GM18517 (cell line): ENCODE results near the gene C20orf202.

Experiments
- ATAC-seq: cut with Tn5 transposase; IDR thresholded peaks from one replicate; pipeline ENCODE4 v1.9.1; 2021; ENCODE audit warnings: mild to moderate bottlenecking, moderate library complexity; ENCODE audit not compliant: unreplicated experiment

The C20orf202 gene

DNA sequence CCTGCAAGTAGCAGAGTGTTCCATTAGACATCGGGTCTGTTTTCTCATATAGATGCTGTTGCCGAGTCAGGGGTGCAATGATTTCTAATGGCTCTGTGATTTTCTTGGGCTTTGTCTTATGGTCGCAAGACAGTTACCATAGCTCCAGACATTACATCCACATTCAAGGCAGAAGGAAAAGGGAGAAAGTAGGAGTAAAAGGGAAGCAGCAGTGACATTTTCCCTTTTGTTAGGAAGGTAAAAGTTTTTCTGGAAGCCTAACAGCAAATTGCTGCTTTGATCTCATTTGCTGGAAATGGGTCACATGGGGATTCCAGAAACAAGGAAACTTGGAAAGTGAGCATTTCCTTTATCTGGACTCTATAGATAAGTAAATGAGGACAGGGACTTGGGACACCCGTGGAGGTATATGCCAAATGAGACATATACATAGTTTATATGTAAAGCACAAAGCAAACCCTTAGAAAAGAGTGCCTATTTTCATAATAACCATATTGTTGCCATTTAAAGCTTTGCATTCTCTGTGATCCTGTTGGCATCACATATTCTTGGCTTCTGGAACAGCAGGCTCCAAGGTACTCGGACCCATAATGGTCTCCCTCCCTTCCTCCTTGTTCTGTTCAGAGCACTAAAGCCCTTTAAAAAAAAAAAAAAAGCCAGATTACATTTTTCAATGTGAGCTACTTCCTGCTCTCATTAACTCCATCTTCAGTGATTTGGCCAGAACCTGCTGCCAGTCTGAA, at the start of gene C20orf202:
Gene C20orf202 (plus strand): TSS at position 693 of the 743 bp plus-strand sequence. CDS start 132 bp downstream, outside the sequence.
- ATAC-seq, result no peak

DNA sequence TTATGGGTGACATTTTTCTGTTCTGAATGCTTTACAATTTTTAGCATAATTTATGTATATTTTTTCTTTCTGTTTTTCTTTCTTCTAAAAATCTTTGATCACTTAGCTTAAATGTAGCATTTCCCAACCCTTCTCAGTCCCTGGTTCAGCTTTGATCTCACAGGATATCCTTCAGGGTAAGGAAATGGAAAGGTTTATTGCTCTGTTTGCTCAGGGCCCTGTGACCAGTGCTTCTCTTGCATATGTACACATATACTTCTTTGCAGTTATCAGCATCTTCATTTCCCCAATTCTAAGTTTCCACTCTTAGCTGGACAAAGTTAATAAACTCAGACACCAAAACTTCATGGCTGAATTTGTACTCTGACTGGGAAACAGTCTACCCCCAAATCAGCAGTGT, 49.0 kb upstream of the C20orf202 start:
- ATAC-seq, result no peak

DNA sequence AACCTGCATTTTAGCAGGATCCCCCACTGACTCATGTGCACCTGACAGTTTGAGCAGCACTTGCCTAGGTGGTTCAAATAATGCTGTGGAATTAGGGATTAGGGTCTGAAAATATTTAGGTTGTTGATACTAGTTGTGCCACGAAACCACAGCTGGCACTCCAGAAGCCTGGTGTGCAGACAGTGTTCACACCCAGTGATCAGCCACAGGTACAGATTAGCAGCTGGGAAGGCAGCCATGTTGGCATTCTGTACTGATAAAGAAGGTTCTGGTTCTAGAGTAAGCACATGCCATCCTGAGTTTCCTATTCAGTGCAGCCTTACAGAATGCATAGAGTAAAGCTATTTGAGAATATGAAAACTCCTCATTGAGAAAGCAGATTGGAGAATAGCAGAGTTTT, 48.6 kb upstream of the C20orf202 start:
- no peak for ATAC-seq

DNA sequence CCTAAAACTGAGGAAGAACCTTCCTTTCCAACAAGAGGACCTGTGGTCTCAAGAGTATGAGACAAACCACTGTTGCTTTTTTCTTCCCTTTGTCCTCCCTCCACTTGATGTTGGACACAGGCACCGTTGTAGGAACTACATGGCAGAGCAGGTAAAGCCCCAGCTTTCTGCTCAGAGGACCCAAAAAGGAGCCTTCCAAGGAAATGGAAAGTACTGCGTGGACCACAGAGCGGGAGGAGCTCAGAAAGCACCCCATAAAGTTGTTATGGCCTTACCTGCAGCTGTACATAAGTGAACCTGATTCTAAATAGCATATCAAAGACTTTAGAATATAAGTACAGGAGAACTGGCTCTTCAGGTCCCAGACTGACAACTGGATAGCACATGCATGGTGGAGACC, 47.9 kb upstream of the C20orf202 start:
- no peak for ATAC-seq

DNA sequence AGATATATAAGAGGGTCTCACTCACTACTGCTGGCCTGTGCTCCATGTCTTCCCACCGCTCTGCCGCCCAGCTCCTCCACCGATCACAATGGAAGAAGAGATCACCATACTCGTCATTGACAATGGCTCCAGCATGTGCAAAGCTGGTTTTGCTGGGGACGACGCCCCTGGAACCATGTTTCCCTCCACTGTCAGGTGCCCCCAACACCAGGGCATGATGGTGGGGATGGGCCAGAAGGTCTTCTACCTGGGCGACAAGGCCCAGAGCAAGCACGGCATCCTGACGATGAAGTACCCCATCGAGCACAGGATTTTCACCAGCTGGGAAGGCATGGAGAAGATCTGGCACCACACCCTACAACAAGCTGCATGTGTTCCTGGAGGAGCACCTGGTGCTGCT, 42.8 kb upstream of the C20orf202 start:
- ATAC-seq, result no peak

DNA sequence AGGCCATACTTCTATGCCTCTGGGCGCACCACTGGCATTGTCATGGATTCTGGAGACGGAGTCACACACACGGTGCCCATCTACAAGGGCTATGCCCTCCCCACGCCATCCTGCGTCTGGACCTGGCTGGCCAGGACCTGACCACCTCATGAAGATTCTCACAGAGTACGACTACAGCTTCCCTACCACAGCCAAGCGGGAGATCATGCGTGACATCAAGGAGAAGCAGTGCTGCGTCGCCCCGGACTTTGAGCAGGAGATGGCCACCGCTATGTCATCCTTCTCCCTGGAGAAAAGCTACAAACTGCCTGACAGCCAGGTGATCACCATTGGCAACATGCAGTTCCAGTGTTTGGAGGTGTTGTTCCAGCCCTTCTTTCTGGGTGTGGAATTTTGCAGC, 42.3 kb upstream of the C20orf202 start:
- ATAC-seq, result no peak

DNA sequence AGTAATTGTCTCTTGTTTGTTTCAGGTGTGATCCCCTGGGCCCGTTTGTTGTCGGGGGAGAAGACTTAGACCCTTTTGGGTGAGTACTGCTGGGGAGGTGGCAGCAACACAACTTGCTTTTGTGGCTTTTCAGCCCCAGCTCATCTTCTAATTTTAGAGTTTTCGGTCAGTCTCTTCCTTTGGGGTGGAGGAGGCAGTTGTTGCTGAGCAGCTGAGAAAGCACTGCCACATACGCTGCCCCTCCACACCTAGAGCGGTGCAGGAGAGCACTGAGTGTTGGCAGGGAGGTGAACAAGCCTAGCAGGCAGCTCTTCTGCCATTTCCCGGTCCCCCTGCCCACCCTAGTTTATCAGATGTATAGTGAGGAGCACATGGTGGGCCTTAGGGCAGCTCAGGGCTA, 40.1 kb upstream of the C20orf202 start:
- no peak for ATAC-seq

DNA sequence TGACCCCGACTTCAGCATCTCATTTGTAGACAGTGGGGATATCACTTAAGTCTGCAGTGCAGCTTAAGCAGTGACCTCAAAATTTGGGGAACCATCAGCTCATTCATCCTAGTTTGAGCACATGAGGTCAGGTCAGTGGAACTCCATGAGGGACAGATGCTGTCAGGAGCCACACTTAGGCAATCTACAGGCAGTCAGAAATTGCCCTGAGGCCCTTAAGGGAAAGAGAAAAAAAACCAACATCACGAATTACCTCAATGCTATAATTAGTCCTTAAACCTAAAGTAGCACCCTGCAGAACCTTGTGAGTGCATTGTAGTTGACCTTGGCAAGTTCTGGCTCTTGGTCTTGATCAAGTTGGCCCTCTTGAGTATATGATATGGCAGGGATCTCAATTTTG, 39.6 kb upstream of the C20orf202 start:
- ATAC-seq, result no peak

DNA sequence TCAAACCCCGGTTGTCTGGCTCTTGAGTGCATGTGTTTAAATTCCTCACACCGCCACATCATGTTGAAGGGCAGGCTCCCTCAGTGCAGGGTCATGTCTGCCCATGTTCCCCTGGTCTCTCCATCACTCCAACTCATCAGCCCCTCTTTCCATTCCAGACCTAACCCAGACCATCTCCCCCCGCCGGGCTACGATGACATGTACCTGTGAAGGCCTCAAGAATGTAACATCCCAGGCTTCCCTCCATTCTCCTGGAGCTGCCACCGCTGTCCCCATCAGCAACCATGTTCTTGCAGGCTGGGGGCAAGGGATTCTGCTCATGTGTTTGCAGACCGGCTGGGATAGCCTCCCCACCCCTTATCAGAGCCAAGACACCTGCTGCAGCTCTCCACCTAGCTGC, 38.4 kb upstream of the C20orf202 start:
- no peak for ATAC-seq

DNA sequence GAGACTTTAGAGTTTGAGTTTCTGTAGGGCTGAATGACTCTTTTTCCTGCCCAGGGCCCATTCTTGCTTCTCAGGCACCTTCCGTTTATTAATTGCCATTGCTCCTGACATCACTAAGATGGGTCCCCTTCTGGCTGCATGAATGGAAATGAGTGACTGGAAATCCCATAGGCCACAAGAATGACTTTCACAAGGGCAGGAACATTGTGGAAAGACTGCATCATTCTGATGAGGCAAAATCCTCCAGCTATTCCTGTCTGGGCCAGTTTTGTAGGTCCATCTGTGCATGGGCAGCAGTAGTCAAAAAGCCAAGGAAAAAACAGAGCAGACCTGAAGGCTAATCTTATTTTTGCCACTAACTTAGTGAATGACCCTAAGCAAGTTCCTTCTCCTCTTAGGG, 37.7 kb upstream of the C20orf202 start:
- no peak for ATAC-seq

DNA sequence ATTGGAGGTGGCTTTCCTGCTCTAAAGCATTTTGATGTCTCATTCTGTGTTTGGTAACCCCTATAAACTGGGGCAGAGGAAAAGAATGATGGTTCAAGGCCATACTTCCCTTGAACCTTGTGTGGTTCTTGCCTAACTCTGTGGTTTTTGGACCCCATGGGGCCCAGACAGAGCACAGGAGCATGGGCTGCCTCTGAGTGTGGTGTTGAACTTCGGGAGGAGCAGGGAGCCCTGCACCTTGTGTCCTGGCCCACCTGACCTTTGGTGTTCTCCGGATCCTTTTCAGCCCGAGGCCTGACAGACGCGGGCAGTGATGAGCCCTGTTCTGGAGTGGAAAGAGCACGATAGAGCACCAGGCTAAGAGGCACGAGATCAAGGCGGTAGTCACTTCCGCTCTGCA, 37.3 kb upstream of the C20orf202 start:
- no peak for ATAC-seq

DNA sequence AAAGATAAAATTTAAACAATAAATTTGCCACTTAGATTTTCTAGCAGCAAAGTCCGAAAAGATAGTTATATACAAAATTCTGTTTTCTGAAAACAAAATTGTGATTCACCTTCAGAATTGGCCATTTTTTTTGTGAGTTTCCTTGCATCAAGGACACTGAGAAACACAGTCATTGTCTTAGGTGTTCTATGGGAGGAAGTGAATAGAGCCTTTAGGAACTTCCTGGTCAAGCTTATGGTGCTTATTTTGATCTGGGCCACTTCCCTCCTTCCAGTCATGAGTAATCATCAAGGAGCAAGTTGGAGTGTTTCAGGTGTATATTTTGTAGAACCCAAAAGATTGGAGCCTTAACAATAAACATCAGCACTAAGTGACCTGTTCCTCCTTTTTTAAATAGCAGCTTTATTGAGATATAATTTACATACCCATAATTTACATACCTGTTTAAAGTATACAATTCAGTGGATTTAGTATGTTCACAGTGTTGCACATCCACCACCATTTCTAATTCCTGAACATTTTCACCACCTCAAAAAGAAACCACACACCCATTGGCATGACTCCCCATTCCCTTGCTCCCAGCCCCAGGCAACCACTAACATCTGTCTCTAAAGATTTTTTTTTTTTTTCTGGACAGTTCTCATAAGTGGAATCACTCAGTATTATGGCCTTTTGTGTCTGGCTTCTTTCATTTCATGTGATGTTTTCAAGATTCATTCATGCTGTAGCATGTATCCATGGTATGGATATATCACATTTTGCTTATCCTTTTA, 36.1 kb upstream of the C20orf202 start:
- no peak for ATAC-seq

DNA sequence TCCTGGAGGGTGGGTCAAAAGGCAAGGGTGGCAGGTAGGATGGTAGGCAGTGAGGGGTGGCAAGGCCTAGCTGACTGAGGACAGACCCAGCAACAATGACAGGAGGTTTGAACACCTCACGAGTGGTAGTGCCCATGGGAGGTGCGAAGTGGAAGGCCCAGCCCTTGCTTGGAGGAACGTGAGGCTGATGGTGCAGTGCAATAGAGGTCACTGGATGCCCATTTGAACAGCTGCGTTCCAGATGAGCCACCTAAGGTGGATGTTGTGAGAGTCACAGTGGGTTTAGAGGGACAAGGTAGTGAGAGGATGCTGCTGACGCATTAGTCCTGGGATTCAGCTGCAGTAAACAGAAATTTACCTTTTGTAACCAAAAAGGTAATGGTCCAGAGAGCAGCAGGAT, 34.0 kb upstream of the C20orf202 start:
- ATAC-seq, result no peak

DNA sequence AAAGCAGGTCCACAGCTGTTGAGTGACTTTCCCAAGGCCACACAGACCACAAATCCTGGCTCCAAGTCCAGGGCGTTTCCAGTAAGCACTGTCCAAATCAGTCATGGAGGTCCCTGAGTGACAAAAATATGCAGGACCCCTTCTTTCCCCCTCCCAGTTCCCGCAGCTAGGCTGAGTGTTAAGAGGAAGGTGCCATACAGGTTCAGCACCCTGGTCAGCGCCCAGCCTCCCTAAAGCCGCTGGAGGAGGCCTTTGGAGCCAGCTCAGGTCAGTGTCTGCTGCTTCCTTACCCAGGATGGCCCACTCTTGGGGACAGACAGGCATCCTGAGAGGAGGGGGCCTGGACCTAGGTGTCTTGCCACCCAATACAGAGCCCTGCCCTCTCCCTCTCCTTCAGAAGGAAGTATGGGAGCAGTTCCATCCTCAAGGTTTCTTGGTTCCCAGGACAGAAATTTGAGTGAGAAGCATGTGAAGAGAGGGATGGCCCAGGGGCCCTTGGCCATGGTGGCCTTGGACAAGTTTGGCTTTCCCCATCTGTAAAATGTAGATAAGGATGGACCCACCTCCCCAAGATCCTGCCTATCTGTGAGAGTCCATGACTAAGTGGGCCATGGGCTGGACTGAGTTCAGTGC, 31.7 kb upstream of the C20orf202 start:
- ATAC-seq, result no peak

DNA sequence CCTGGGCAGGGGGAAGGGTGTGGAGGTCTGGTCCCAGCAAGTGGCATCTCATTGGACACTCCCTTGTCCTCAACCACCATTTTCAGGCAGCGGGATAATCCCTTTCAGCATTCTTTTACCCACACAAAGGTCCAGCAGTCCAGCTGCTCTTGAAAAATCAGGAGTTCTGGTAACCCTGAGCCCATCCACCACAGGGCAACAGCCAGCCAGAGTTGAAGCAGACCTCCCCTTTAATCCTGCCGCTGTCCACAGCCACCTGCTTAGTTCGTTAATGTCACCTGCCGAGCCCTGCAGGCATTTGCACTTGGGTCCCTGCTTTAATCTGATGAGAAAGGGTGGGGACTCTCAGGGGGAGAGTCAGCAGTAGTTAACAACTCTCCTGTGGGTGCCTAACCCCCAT, 29.6 kb upstream of the C20orf202 start:
- ATAC-seq, result no peak

DNA sequence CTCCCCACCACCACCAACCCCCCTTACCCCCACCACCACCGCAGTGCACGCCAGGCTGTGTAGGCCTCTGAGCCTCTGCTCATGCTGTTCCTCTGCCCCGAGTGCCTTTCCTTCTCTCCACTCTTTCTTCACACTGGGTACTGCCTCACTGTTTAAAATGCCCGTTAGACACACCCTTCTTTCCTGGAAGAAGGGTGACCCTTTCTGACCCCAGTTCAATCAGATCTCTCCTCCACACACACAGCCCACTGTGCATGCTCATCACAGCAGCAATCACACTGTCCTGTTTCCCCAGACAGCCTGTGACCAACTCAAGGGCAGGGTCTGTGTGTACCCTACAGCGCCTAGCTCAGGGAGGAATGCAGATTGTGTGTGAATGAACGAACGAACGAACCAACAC, 28.5 kb upstream of the C20orf202 start:
- no peak for ATAC-seq

DNA sequence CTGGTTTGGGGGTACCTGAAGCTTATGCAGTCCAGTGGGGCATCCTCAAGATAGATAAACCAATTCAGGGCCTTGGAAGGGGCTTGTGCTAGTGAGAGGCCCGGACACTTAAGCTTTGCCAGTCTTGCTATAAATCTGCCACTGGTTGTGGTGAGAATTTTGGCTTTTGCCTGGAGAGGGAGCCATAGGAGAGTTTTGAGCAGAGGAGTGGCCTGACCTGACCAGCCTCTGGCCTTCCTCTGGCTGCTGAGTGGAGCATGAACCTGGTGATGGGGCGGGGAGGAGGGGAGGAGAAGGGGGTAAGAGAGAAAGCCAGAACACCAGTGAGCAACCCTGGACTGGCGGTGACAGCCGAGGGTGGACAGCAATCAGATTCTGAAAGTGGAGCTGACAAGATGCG, 25.6 kb upstream of the C20orf202 start:
- ATAC-seq, result no peak

DNA sequence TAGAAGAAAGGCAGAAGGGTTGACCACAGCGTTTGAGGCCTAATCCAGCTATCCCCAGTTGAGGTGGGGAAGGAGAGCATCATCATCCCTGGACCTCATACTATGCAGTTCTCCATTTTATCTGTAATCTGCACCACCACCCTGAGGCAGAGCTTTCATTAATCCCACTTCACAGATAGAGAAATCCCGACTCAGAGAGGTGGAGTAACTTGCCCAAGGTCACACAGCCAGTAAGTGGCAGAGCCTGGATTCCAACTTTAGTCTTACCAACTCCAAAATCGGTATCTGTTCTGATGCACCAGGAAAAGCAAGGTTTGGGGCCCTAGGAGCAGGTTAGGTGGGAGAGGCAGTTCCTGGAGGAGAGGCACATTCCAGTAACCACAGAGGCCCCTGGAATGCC, 25.2 kb upstream of the C20orf202 start:
- ATAC-seq, result no peak

DNA sequence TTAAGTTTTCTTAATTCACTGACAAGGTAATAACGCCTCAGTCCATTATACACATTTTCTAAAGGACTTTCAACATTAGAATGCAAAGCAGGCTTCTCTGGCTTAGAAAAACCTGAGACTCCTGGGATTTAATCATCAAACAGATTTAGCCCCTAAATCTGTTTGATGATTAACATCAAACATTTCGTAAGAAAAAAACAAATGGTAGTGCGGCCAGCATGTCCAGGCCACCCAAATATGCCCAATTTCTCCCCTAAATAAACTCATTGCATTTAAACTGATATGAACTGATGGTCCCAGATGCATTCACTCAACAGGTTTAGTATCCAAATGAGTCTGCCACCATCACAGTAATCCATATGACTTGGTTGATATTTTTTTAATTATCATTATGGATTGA, 24.6 kb upstream of the C20orf202 start:
- ATAC-seq, result no peak

DNA sequence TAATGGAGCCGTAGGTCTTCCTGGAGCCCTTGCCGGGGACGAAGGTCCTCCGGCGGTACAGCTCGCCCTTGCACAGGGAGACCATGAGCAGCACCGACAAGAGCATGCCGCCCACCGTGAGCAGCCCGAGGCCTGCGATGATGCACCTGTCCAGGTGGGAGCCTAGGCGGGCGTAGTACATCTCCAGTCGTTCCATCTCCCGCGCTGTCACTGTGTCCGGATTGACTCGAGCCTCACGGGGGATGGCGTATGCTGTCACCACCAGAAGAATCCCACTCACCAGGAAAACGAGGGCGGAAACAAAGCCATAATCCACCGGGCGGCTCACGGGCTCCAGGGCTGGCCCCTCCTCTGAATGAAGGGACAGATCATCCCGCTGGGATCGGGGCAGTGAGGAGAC, 22.3 kb upstream of the C20orf202 start:
- no peak for ATAC-seq

DNA sequence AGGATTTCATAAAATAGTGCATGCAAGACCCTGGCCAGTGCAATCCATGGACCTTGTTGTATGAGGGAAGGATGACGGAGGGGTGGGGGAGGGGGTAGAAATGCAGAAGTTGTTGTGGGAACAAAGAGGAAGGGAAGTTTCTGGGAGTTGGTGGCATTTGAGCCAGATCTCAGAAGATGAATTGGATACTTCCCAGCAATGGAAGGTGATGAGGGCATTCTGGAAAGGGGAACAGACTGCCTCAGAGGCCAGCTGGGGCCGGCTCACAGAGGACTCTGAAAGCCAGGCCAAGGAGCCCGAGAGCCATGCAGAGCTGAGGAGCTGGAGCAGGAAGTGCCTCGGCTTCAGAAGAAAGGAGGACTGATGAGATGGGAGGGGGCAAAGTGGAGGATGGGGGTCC, 21.1 kb upstream of the C20orf202 start:
- no peak for ATAC-seq

DNA sequence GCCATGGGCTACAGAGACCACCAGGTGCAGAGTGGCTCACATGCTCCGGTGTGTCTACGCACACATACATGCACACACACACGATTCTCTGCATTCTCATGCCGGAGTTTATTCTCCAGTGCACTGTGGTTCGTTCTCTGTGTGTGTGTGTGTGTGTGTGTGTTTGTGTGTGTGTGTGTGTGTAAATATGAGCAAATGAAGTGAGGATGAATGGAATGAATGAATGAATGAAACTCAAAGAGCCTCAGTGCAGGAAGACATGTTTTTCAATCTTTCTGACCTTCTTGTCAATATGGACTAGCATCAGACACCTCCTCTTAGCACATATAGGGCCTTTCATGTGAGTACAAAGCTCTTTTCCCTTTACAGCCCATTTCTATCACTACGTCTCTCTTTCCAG, 20.1 kb upstream of the C20orf202 start:
- no peak for ATAC-seq
